ENCODE measurements around the gene SLC24A3.

SLC24A3 gene

DNA sequence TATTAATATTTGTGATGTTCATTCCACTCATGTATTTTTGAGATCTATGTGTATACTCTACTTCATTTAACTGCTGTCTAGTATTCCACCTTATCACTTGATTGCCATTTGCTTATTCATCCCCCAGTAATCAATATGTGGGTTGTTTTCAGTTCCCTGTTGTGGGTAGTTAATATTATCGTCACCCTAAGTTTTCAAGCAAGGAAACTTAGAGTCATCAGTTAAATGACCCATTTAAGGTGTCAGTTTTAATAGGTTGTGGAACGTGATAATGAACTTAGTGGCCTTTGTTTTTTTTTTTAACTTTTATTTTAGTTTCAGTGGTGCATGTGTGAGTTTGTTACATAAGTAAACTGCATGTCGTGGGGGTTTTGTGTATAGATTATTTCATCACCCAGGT, 90.3 kb downstream of the SLC24A3 start:
- Histone ChIP-seq H3K4me1 (ENCODE audit: control insufficient read depth in 1 of 2, insufficient read depth in 1 of 2, low read depth in 1 of 2, low read length in 1 of 2) (peaks cover 54% of the 10 kb centered on the region in 2 experiments), H3K9me3 (no peaks in the 10 kb centered on the region), H3K27ac (peak overlapping the region; percentile 87), H3K4me3 (ENCODE audit: low read depth in 1 of 2, low read length in 1 of 2) (no peak overlapping the region), H3K27me3 (no peaks in the 10 kb centered on the region), H3K36me3 (no peaks in the 10 kb centered on the region)
- TF ChIP-seq, protein P1, sequence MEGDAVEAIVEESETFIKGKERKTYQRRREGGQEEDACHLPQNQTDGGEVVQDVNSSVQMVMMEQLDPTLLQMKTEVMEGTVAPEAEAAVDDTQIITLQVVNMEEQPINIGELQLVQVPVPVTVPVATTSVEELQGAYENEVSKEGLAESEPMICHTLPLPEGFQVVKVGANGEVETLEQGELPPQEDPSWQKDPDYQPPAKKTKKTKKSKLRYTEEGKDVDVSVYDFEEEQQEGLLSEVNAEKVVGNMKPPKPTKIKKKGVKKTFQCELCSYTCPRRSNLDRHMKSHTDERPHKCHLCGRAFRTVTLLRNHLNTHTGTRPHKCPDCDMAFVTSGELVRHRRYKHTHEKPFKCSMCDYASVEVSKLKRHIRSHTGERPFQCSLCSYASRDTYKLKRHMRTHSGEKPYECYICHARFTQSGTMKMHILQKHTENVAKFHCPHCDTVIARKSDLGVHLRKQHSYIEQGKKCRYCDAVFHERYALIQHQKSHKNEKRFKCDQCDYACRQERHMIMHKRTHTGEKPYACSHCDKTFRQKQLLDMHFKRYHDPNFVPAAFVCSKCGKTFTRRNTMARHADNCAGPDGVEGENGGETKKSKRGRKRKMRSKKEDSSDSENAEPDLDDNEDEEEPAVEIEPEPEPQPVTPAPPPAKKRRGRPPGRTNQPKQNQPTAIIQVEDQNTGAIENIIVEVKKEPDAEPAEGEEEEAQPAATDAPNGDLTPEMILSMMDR (IDR thresholded peaks at IDR 0.05), result no peak

- TF ChIP-seq, protein P1 (IDR thresholded peaks at IDR 0.05), result no peak
- peak overlapping the region; percentile 52 to 60 for H3K4me3 ChIP-seq (ENCODE audit: low read depth in 1 of 2, low read length in 1 of 2)
- H3K36me3 ChIP-seq, result no peaks in the 10 kb centered on the region
- peak overlapping the region; percentile 87 for H3K27ac ChIP-seq
- peaks cover 67 to 71% of the 10 kb centered on the region in 2 experiments for H3K4me1 ChIP-seq (ENCODE audit: control insufficient read depth in 1 of 2, insufficient read depth in 1 of 2, low read depth in 1 of 2, low read length in 1 of 2)
- no peaks in the 10 kb centered on the region for H3K9me3 ChIP-seq
- no peaks in the 10 kb centered on the region for H3K27me3 ChIP-seq
Measured at GRCh38 chr20:19304389-19304788, 91.9 kb downstream of the SLC24A3 start.

DNA sequence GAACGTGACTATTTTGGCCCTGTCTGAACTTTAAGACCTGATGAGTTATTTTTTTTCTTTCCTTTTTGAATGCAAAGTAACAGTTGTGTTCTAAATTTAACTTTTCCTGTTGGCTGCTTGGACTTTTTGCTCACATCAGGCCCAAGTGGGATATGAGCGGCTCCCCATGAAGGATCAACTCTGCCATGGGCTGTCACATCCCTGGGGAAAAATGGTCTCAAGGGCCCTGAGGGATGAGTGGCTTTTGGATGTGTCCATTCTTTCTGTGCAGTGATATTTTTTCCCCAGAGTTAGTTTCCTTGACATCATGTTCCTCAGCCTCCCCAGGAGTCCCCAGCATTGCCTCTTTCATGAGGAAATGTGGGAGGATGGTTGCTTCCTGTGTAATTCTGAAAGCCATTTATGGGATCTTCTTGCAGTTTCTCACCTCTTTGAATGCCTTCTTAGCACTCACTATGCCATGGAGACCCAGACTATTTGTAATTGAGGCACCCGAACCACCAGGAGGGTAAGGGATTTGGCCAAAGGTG, 92.5 kb downstream of the SLC24A3 start:
- TF ChIP-seq, protein P1 (IDR thresholded peaks at IDR 0.05), result no peak
- H3K27ac ChIP-seq, result peak overlapping the region; percentile 87
- H3K4me3 ChIP-seq (ENCODE audit: low read depth in 1 of 2, low read length in 1 of 2), result peak overlapping the region in 1 of 2 experiments; percentile 52

DNA sequence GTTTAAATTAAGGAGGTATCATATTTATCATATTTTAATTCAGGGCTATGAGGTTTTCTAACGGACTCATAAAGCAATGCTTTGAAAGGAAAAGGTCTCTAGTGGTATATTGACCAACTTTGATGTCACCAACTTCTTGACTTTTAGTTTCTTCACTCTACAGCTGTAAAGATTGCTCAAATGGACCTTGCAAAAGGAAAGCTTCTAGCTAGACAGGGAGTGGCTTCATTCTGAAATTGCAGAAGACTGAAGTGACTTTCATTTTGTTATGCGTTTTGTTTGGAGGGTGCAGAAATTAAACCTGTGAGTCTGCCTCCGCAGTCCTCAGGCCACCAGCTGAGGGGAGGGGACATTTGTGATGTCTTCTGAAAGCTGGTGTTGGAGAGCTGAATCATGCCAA, 95.7 kb downstream of the SLC24A3 start:
- TF ChIP-seq, protein P1 (IDR thresholded peaks at IDR 0.05), result no peak
- no peaks in the 10 kb centered on the region for H3K27me3 ChIP-seq
- H3K4me1 ChIP-seq (ENCODE audit: control insufficient read depth in 1 of 2, insufficient read depth in 1 of 2, low read depth in 1 of 2, low read length in 1 of 2), result peaks cover 77 to 79% of the 10 kb centered on the region in 2 experiments
- peak overlapping the region; percentile 86 for H3K27ac ChIP-seq
- no peaks in the 10 kb centered on the region for H3K9me3 ChIP-seq
- peak overlapping the region; percentile 18 to 43 for H3K4me3 ChIP-seq (ENCODE audit: low read depth in 1 of 2, low read length in 1 of 2)
- H3K36me3 ChIP-seq, result no peaks in the 10 kb centered on the region

More for the DNA sequence above, 92.5 kb downstream of the SLC24A3 start:
- no peaks in the 10 kb centered on the region for H3K36me3 ChIP-seq
- H3K4me1 ChIP-seq (ENCODE audit: control insufficient read depth in 1 of 2, insufficient read depth in 1 of 2, low read depth in 1 of 2, low read length in 1 of 2), result peaks cover 72 to 76% of the 10 kb centered on the region in 2 experiments
- no peaks in the 10 kb centered on the region for H3K27me3 ChIP-seq
- H3K9me3 ChIP-seq, result no peaks in the 10 kb centered on the region

GRCh38 chr20:19310541-19310940, 98.1 kb downstream of the SLC24A3 start:
- no peaks in the 10 kb centered on the region for H3K9me3 ChIP-seq
- no peak overlapping the region for H3K4me3 ChIP-seq (ENCODE audit: low read depth in 1 of 2, low read length in 1 of 2)
- TF ChIP-seq, protein P1 (IDR thresholded peaks at IDR 0.05), result no peak

More at GRCh38 chr20:19310541-19310940, 98.1 kb downstream of the SLC24A3 start:
- Histone ChIP-seq H3K36me3 (no peaks in the 10 kb centered on the region), H3K4me1 (ENCODE audit: control insufficient read depth in 1 of 2, insufficient read depth in 1 of 2, low read depth in 1 of 2, low read length in 1 of 2) (peaks cover 64 to 69% of the 10 kb centered on the region in 2 experiments), H3K27ac (peak overlapping the region; percentile 86), H3K27me3 (no peaks in the 10 kb centered on the region)
